ENCODE measurements around the gene VPS45. TPM values are rescaled to one million over a fixed set of nuclear protein-coding genes. Genes with fewer than 3 reads are reported as not detected.

Gene VPS45
- 32.4 and 41.1 TPM in 2 replicates for total RNA-seq (2012; rRNA removed)
- polyA plus RNA-seq (2012; rRNA removed): 28.1 and 33.3 TPM in 2 replicates
- polyA plus RNA-seq (2012; cell fraction: cytosol; rRNA removed): 6.4 and 13.7 TPM in 2 replicates
- polyA plus RNA-seq (2012; cell fraction: nucleus; rRNA removed; ENCODE audit: low replicate concordance): 10.6 and 86.9 TPM in 2 replicates
- percentile 74 among the genes with signal in this experiment for Bru-seq, nascent RNA
- percentile 86 among the genes with signal in this experiment for BruChase-seq, experiment 1, labeled RNA remaining after a 6-hour chase
- percentile 80 among the genes with signal in this experiment for BruChase-seq, experiment 2, labeled RNA remaining after a 2-hour chase
- long read RNA-seq, transcript VPS45-202 (15 exons, 2,790 nt): major isoform, 30 of 40 reads
- long read RNA-seq, partial matches to known transcripts: 2 of 40 reads
- long read RNA-seq, other reads (novel, unspliced or antisense): 5 of 40 reads

GRCh38 chr1:150067184-150068108, at the start of gene VPS45:
Gene VPS45, plus strand, starts transcription at chr1:150067776. Its CDS starts 82 bp downstream, at chr1:150067858.
- in situ Hi-C loops (cut with MboI; ENCODE audit: low sequenced_read_pairs) (no loop called here), dilution Hi-C loops (cut with HindIII; ENCODE audit: low sequenced_read_pairs, unreplicated experiment) (no loop called here), intact Hi-C loops (cut with micrococcal nuclease) (loop anchor here (1.0 to 5.0 kb wide), 2 partner anchors 57 to 105 kb away; partner anchors contain the start of gene OTUD7B)
- Histone ChIP-seq H3K27ac (ENCODE audit: insufficient read depth, low read length) (peak within 1 kb of the TSS; percentile 89), H3K23ac (ENCODE audit: low read depth, low read length) (peak within 1 kb of the TSS; percentile 98), H2BK5ac (ENCODE audit: low read depth, low read length, poor library complexity, severe bottlenecking) (peak within 1 kb of the TSS; percentile 83), H3K79me1 (ENCODE audit: low read depth in 1 of 2, low read length in 2 of 2) (peaks cover 19 to 40% of the 10 kb centered on the region in 2 experiments), H2AFZ (replicated peaks; ENCODE audit: low read length, poor library complexity) (peak within 1 kb of the TSS; percentile 99), H3K56ac (ENCODE audit: extremely low read depth, insufficient read depth, low read length) (peak within 1 kb of the TSS; percentile 95), H3K9me1 (ENCODE audit: insufficient read depth, low read length) (peaks cover 4% of the 10 kb centered on the region), H3K4me1 (ENCODE audit: control insufficient read depth, insufficient read depth, low read length) (peaks cover 2% of the 10 kb centered on the region; the same call in 1 of the 2 replicates), H4K8ac (ENCODE audit: low read depth in 2 of 2, low read length in 2 of 2) (peak within 1 kb of the TSS; percentile 86 to 99), H2AK5ac (ENCODE audit: low read depth, low read length) (peak within 1 kb of the TSS; percentile 91), H3K4ac (ENCODE audit: low read depth, low read length) (peak within 1 kb of the TSS; percentile 97), H2BK120ac (ENCODE audit: low read depth, low read length) (peak within 1 kb of the TSS; percentile 85), H3K4me2 (ENCODE audit: low read depth, low read length) (peak within 1 kb of the TSS; percentile 81), H3K14ac (replicated peaks; ENCODE audit: low read depth, low read length) (peak within 1 kb of the TSS; percentile 98), H3K36me3 (ENCODE audit: control insufficient read depth, insufficient read depth, low read length) (peaks cover 3% of the 10 kb centered on the region; the same call in 1 of the 2 replicates), H4K20me1 (ENCODE audit: insufficient read depth, low read length) (no peaks in the 10 kb centered on the region), H2BK20ac (ENCODE audit: low read depth, low read length) (peak within 1 kb of the TSS; percentile 73; the same call in 1 of the 2 replicates), H2BK15ac (ENCODE audit: low read depth, low read length) (peak within 1 kb of the TSS; percentile 91), H2AK9ac (replicated peaks; ENCODE audit: low read depth, low read length, poor library complexity) (peak within 1 kb of the TSS; percentile 88), H3K27me3 (ENCODE audit: control insufficient read depth, insufficient read depth, low read length) (no peaks in the 10 kb centered on the region), H4K5ac (ENCODE audit: low read depth, low read length) (peak within 1 kb of the TSS; percentile 79), H3K4me3 (ENCODE audit: insufficient read depth, low read depth, low read length) (peak within 1 kb of the TSS; percentile 63), H3K9me3 (ENCODE audit: control insufficient read depth, insufficient read depth, low read length) (no peaks in the 10 kb centered on the region), H3K9ac (ENCODE audit: low read depth, low read length) (peak within 1 kb of the TSS; percentile 87), H4K91ac (ENCODE audit: insufficient read depth, low read depth, low read length) (peak within 1 kb of the TSS; percentile 97), H3K18ac (ENCODE audit: low read depth, low read length) (peak within 1 kb of the TSS; percentile 60)
- no TSS peak for BruUV-seq (replicated peaks)
- ATAC-seq (ENCODE audit: low read depth): peak; percentile 96
- 0% methylated on average over 13 of the region's 46 CpGs; no CpG with 5 or more reads in 1 of the 2 experiments for WGBS, 2 experiments (ENCODE audit: extremely low coverage in 2 of 2, insufficient read length in 1 of 2)
- POLR2A ChIA-PET (ENCODE audit: unreplicated experiment): no interaction called here
- peak; percentile 88 for DNase-seq
- CTCF ChIA-PET: interaction anchor here (0.7 to 3.2 kb wide), 2 partner anchors 17 to 120 kb away, joined by 4 to 13 read pairs; no protein-coding TSS in a partner anchor
- TF ChIP-seq RCOR1 (IDR thresholded peaks at IDR 0.05; ENCODE audit: insufficient replicate concordance, low read length): no peak
- TF ChIP-seq SMC3 (IDR thresholded peaks at IDR 0.05; ENCODE audit: low read depth, low read length): peak; percentile 12; the same call in 1 of the 2 replicates
- TF ChIP-seq USF2 (IDR thresholded peaks at IDR 0.05; ENCODE audit: low read depth, low read length): no peak
- TF ChIP-seq CEBPB (IDR thresholded peaks at IDR 0.05; ENCODE audit: low read depth, low read length): peak; percentile 97
- peak; percentile 45; the same call in 1 of the 2 replicates for TF ChIP-seq BHLHE40 (IDR thresholded peaks at IDR 0.05; ENCODE audit: low read depth, low read length)
- peak; percentile 62; the same call in 1 of the 2 replicates for TF ChIP-seq POLR2A (IDR thresholded peaks at IDR 0.05; ENCODE audit: low read depth, low read length)
- no peak for TF ChIP-seq CTCF (conservative IDR thresholded peaks at IDR 0.05; ENCODE audit: low read depth, low read length)
- no peak for TF ChIP-seq FOS (IDR thresholded peaks at IDR 0.05; ENCODE audit: low read depth, low read length)
- TF ChIP-seq MAZ (IDR thresholded peaks at IDR 0.05; ENCODE audit: borderline replicate concordance, low read depth, low read length): peak; percentile 63; the same call in 1 of the 2 replicates
- no peak for TF ChIP-seq RFX5 (IDR thresholded peaks at IDR 0.05; ENCODE audit: low read depth, low read length)
- no peak for TF ChIP-seq NFE2L2 (IDR thresholded peaks at IDR 0.05; ENCODE audit: low read depth, low read length)
